GM18498 (cell line): ENCODE results near the gene CALHM3.

ENCODE experiments used
- ATAC-seq: cut with Tn5 transposase; IDR thresholded peaks from one replicate; pipeline ENCODE4 v1.9.1; 2021; ENCODE audit warnings: mild to moderate bottlenecking, moderate library complexity; ENCODE audit not compliant: unreplicated experiment

The CALHM3 gene

GRCh38 chr10:103475437-103475836, 3.6 kb downstream of the CALHM3 start:
- ATAC-seq, result no peak

DNA sequence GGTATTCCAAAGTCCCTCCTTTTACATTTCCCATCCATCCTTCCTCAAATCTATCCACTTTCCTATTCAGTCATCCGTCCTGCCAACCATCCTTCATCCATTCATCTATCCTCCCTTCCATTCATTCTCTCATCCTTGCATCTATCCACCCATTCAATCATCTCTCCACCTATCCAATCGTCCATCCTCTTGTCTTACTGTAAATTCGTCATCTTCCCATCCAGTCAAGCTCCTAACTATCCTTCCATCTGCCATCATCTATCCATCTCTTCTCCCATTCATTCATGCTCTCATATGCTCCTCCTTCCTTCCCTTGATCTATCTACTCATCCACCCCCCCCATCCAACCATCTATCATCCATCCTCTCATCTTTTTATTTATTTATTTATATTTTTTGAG, 5.0 kb downstream of the CALHM3 start:
- ATAC-seq, result no peak

DNA sequence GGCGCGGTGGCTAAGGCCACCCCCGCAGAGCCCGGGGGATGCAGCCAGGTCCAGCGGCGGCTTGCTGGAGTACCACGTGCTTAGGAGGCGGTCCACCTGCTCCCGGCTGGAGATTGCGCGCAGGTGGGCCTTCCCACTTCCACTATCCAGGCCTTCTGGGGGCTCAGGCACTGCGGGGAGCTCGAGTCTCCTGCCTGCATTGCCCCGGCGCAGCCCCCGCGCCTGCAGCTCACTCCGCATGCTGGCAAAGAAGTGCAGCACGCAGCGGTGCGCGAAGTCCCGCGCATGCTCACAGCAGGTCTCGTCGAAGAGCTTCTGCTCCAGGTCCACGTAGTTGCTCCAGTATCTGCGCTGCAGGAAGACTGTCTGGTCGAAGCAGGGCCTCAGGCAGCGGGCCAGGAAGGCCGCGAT, 5.8 kb downstream of the CALHM3 start:
- ATAC-seq, result no peak

- peak; percentile 37 for ATAC-seq
Observed at GRCh38 chr10:103472005-103472404, 7.0 kb downstream of the CALHM3 start.

DNA sequence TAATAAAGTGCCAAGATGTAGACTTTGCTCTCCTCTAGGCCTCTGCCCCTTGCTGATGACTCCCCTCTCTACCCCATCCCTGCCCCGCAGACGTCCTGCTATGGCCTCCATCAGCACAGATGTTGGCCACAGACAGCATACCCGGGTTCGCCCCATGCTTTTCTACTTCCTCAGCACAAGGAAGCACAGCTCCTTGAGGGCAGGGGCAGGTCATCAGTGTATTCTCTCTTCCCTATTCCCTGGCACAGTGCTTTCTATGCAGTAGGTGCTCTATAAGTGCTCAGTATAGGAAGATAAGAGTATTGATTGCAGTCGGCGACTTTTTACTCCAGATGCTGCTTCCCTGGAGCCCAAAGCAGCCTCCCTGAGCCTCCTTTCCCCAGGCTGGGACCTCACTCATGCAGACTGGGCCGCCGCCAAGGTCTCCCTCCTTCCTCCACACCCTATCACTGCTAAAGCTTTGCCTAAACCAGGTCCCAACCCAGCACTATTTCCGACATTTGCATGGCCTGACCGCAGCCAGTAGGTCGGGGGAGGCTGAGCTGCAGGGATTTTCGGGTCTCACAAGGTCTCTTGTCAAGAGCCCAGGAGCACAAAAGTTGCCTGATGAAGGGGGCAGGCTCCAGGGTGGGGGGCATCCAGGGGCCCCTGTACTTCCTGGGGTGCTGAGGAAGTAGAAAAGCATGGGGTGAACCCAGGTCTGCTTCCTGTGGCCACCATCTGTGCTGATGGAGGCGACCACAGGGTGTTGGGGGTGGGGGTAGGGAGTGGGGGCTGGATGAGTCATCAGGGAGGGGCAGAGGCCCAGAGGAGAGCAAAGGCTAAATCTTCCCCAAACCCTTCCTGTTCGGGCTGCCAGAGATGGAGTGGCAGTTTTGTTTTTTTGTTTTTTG, 8.0 kb downstream of the CALHM3 start:
- ATAC-seq, result peak; percentile 80

- ATAC-seq, result no peak
Observed at GRCh38 chr10:103469201-103469600, 9.8 kb downstream of the CALHM3 start.

GRCh38 chr10:103467406-103467805, 11.6 kb downstream of the CALHM3 start:
- ATAC-seq, result no peak

DNA sequence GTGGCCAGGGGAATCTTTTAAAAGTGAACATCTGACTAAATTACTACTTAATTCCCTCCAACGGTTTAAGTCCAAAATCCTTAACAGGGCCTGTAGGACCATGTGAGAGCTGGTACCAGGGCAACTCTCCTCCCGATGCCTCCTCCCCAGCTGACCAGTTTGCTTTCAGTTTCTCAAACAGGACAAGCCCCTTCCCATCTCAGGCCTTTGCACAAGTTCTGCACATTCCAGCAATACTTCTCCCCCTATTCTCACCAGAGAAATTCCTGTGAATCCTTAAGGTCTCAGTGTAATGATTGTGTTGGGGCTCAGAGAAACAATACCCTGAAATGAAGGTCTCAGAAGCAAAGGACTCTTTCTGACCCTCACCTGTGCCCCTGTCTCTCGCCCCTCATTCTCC, 12.3 kb downstream of the CALHM3 start:
- ATAC-seq, result no peak

DNA sequence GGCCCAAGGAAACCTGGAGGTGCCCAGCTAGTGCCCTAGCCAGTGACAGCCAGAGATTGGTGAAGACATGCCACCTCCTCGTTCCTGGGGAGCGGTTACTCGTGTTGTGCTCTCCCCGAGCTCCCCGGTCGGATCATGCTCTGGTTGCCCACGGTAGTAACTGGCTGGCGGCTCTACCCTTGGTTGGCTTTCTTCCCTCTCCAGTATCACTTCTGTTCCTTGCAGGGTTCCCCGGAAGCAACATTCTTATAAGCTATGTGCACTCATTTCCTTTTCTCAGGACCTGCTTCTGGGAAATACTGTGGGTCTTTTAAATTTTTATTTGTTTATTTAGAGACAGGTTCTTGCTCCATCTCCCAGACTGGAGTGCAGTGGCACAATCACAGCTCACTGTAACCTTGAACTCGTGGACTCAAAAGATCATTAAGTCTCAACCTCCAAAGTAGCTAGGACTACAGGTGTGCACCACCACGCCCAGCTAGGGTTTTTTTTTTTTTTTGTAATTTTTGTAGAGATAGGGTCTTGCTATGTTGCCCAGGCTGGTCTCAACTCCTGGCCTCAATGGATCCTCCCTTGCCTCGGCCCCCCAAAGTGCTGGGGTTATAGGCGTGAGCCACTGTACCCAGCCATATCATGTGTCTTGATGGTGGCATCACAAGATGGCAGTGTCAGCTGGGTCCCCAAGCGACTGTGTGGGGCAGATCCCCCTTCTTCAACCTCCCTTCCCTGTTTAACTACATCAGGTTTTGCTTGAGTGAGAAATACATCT, 13.4 kb downstream of the CALHM3 start:
- no peak for ATAC-seq

DNA sequence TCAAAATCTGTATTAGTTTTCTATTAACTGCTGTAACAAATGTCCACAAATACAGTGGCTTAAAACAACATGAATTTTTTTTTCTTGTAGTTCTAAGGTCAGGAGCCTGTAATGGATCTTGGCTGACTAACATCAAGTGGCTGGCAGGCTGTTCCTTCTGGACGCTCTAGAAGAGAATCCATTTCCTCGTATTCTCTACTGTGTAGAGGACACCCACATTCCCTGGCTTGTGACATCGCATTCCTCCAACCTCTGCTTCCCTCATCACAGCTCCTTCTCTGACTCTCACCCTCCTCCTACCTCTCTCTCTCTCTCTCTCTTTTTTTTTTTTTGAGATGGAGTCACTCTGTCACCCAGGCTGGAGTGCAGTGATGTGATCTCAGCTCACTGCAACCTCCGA, 15.5 kb downstream of the CALHM3 start:
- ATAC-seq, result no peak

- ATAC-seq, result no peak
Observed at GRCh38 chr10:103459615-103460014, 19.4 kb downstream of the CALHM3 start.

GRCh38 chr10:103458720-103459119, 20.3 kb downstream of the CALHM3 start, which contains the start of gene CALHM1:
CALHM1 (minus strand) TSS chr10:103458900; CDS start chr10:103458751, 149 bp downstream.
- peak; percentile 55 for ATAC-seq

GRCh38 chr10:103457896-103458583, 21.0 kb downstream of the CALHM3 start:
- no peak for ATAC-seq

- no peak for ATAC-seq
Observed at GRCh38 chr10:103457176-103457712, 21.8 kb downstream of the CALHM3 start.

GRCh38 chr10:103456074-103456660, 22.9 kb downstream of the CALHM3 start:
- ATAC-seq, result no peak

GRCh38 chr10:103455235-103455634, 23.8 kb downstream of the CALHM3 start:
- no peak for ATAC-seq

- no peak for ATAC-seq
Observed at GRCh38 chr10:103454026-103454425, 25.0 kb downstream of the CALHM3 start.

DNA sequence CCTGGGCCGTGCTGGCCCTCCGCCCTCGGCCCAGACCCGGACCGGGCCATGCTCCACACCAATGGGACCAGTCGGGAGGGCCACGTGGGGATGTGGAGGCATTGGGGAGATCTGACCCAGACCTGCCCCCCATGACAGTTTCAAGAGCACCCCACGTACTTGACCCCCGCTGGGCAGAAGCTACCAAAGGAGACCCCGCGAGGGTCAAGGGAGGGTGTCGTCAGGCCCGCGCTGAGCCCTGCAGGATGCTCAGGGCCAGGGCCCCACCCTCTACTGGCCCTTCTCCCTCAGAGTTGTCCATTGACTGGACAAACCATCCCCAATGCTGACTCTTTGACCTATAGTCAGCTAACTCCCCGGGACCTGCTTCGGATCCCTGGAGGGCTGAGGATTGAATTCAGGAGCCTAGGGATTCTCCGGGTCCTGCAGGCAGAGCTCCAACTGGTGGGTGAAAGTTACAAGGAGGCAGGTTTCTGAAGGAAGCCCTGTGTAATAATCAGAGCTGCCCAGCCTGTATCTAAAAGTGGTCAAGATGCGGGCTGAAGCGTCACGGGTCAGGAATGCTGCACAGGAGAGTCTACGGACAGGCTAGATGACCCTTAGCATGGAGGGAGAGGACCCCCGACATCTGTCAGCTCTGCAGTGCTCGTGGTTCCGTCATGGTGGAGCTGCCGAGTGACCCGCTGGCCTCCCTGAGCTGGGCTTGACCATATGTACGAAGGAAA, 26.4 kb downstream of the CALHM3 start:
- ATAC-seq, result no peak

- peak; percentile 70 for ATAC-seq
Observed at GRCh38 chr10:103451831-103452505, 27.1 kb downstream of the CALHM3 start, which contains the start of gene CALHM2. CALHM2 (minus strand) TSS chr10:103452370; CDS start chr10:103449941, 2,429 bp downstream.
